Caco-2 (cell line): Measurements from ENCODE around the gene EPG5. TPM values are rescaled to one million over a fixed set of nuclear protein-coding genes. Genes with fewer than 3 reads are reported as not detected.

Experiments used
- BruUV-seq: library from RNA; stranded (reverse); fragments of 400-500 nt; replicated peaks from 2 replicates; lab custom pipeline; 2021; lab: Mats Ljungman, UMichigan
- CTCF ChIA-PET: fragments of 300-600 bp; sonication (Branson Sonifier 250); formaldehyde crosslinking; loops from one replicate; lab custom pipeline; 2022; ENCODE audit warnings: antibody characterized with exemption; lab: Charles Lee
- POLR2A ChIA-PET: fragments of 300-600 bp; sonication (Branson Sonifier 250); formaldehyde crosslinking; loops from one replicate; lab custom pipeline; 2022; ENCODE audit warnings: antibody characterized with exemption; lab: Charles Lee
- DNase-seq, 2 experiments: peaks; one replicate each; pipeline versions ENCODE4 v3.0.0 to v3.0.0-alpha.2; 2020 to 2022
- H3K27me3 ChIP-seq: replicated peaks from 2 replicates; pipeline ENCODE4 v1.6.0; 2011; ENCODE audit warnings: low read length; ENCODE audit not compliant: control insufficient read depth, insufficient read depth
- H3K36me3 ChIP-seq: 2 replicates; pipeline ENCODE4 v1.5.1; 2011; ENCODE audit warnings: low read length; ENCODE audit not compliant: control insufficient read depth, insufficient read depth
- H3K4me1 ChIP-seq: fragments of 250-450 bp; sonication (Bioruptor Pico); 2 replicates; pipeline ENCODE4 v1.5.1; 2020; ENCODE audit warnings: mild to moderate bottlenecking
- H3K4me3 ChIP-seq: 2 replicates; pipeline ENCODE4 v1.5.1; 2011; ENCODE audit warnings: low read depth, mild to moderate bottlenecking, control low read depth, low read length
- H3K9me3 ChIP-seq: fragments of 250-450 bp; sonication (Bioruptor Pico); 2 replicates; pipeline ENCODE4 v1.5.1; 2020; ENCODE audit warnings: mild to moderate bottlenecking, moderate library complexity
- H3K27ac Mint-ChIP-seq: one replicate; pipeline ENCODE4 v1.8.0; 2022; ENCODE audit warnings: mixed read lengths; ENCODE audit not compliant: unreplicated experiment
- H3K27me3 Mint-ChIP-seq: one replicate; pipeline ENCODE4 v1.8.0; 2022; ENCODE audit warnings: mixed read lengths; ENCODE audit not compliant: insufficient read depth, unreplicated experiment
- H3K36me3 Mint-ChIP-seq: one replicate; pipeline ENCODE4 v1.8.0; 2022; ENCODE audit warnings: mild to moderate bottlenecking, mixed read lengths; ENCODE audit not compliant: insufficient read depth, unreplicated experiment
- H3K4me1 Mint-ChIP-seq: one replicate; pipeline ENCODE4 v1.8.0; 2022; ENCODE audit warnings: low read depth, mixed read lengths; ENCODE audit not compliant: unreplicated experiment
- H3K4me3 Mint-ChIP-seq: one replicate; pipeline ENCODE4 v1.8.0; 2022; ENCODE audit warnings: mild to moderate bottlenecking, moderate library complexity, mixed read lengths; ENCODE audit not compliant: unreplicated experiment
- H3K9me3 Mint-ChIP-seq: one replicate; pipeline ENCODE4 v1.8.0; 2022; ENCODE audit warnings: mixed read lengths; ENCODE audit not compliant: unreplicated experiment
- intact Hi-C: fragments of 100-400 bp; cut with micrococcal nuclease; formaldehyde crosslinking; loops from one replicate; pipeline ENCODE4 v1.10.0; 2022; ENCODE audit not compliant: unreplicated experiment
- total RNA-seq: library from RNA; stranded (reverse); gene quantifications from 2 replicates; pipeline ENCODE4 v1.2.3, GENCODE V29; 2022
- TF ChIP-seq, protein P1 (sequence below), 2 experiments: fragments of 200-600 bp in 1 of 2; IDR thresholded peaks; 1 replicate in 1 of 2; 2 replicates in 1 of 2; pipeline versions ENCODE4 v1.5.1 to v1.8.0; 2011 to 2022; ENCODE audit warnings: antibody characterized with exemption in 1 of 2, control low read depth in 1 of 2, inconsistent platforms in 1 of 2, low read depth in 1 of 2, low read length in 1 of 2, mild to moderate bottlenecking in 1 of 2, moderate library complexity in 1 of 2; ENCODE audit not compliant: insufficient read depth in 1 of 2, severe bottlenecking in 1 of 2, unreplicated experiment in 1 of 2

Gene EPG5
- total RNA-seq, 1 experiment from 2014 or later = 12.0 TPM

DNA sequence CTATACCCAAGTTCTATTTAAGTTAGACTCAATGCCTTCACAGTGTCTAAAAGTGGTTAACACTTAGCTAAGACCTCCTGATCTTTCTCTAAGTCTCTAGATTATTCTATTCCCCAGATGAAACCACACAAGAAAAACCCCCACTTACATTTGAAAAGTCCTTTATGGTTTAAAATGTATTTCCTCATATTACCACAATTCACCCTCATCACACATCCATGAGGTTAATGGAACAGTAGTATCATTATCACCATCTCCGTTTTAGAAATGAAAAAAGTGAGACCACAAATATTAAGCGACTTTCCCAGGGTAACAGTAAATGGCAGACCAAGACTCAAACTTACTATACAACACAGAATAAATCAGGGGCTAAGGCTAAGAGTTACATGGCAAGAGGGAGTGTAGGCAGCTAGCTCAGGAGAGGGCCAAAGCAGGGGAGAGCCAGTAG, 28.6 kb downstream of the EPG5 start:
- H3K36me3 Mint-ChIP-seq = peaks cover 11% of the 10 kb centered on the region
- TF ChIP-seq, protein P1, sequence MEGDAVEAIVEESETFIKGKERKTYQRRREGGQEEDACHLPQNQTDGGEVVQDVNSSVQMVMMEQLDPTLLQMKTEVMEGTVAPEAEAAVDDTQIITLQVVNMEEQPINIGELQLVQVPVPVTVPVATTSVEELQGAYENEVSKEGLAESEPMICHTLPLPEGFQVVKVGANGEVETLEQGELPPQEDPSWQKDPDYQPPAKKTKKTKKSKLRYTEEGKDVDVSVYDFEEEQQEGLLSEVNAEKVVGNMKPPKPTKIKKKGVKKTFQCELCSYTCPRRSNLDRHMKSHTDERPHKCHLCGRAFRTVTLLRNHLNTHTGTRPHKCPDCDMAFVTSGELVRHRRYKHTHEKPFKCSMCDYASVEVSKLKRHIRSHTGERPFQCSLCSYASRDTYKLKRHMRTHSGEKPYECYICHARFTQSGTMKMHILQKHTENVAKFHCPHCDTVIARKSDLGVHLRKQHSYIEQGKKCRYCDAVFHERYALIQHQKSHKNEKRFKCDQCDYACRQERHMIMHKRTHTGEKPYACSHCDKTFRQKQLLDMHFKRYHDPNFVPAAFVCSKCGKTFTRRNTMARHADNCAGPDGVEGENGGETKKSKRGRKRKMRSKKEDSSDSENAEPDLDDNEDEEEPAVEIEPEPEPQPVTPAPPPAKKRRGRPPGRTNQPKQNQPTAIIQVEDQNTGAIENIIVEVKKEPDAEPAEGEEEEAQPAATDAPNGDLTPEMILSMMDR (IDR thresholded peaks at IDR 0.05; ENCODE audit: insufficient read depth in 1 of 2, low read depth in 1 of 2, low read length in 1 of 2, severe bottlenecking in 1 of 2, unreplicated experiment in 1 of 2) = no peak
- ChIA-PET CTCF (no interaction called here), POLR2A (no interaction called here)
- H3K36me3 ChIP-seq = no peaks in the 10 kb centered on the region
- H3K27ac Mint-ChIP-seq = no peak overlapping the region
- H3K27me3 Mint-ChIP-seq = no peaks in the 10 kb centered on the region
- peaks cover 6% of the 10 kb centered on the region for H3K4me1 Mint-ChIP-seq
- intact Hi-C loops = no loop called here
- BruUV-seq = no TSS peak
- H3K9me3 ChIP-seq = no peaks in the 10 kb centered on the region
- no peaks in the 10 kb centered on the region; the same call in 1 of the 2 replicates for H3K4me1 ChIP-seq
- DNase-seq = no peak
- H3K9me3 Mint-ChIP-seq = no peaks in the 10 kb centered on the region
- H3K4me3 Mint-ChIP-seq = no peak overlapping the region
- no peak overlapping the region for H3K4me3 ChIP-seq
- no peaks in the 10 kb centered on the region for H3K27me3 ChIP-seq

DNA sequence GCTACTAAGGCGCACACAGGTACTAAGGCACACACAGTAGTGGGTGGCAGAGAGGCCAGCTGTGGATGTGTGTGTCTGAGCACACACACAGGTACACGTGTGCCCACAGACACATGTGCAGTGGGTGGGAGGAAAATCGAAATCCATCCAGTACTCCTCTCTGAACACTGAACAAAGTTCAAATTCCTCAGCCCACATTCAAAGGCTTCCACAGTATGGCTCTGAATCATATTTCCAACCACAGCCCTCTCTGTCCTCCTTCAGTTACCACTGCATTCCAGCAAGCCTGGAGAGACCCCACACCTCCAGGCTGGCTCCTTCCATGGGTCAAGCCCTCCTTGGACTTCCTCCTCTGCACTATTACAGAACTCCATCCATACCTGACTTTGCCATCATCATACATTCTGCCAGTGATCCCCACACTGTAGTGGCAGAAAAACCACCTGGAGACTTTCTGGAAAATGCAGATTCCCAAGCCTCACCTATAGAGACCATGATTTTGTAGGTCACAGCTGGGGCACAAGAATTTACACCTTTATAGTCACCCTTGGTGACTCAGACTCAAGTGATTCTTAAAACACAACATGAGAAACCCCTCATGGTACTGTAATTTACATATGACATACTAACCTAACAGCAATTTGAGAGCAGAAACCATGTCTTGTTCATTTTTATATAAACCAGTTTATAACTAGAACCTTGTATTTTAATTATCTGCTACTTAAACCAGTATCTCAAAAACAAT, 31.4 kb downstream of the EPG5 start:
- H3K36me3 ChIP-seq = no peaks in the 10 kb centered on the region
- H3K27ac Mint-ChIP-seq = no peak overlapping the region
- H3K9me3 Mint-ChIP-seq = no peaks in the 10 kb centered on the region
- no peak overlapping the region for H3K4me3 ChIP-seq
- CTCF ChIA-PET = no interaction called here
- H3K4me1 Mint-ChIP-seq = no peaks in the 10 kb centered on the region
- no peaks in the 10 kb centered on the region; the same call in 1 of the 2 replicates for H3K4me1 ChIP-seq
- H3K9me3 ChIP-seq = no peaks in the 10 kb centered on the region
- intact Hi-C loops = no loop called here
- no peaks in the 10 kb centered on the region for H3K27me3 ChIP-seq
- TF ChIP-seq, protein P1 (IDR thresholded peaks at IDR 0.05; ENCODE audit: insufficient read depth in 1 of 2, low read depth in 1 of 2, low read length in 1 of 2, severe bottlenecking in 1 of 2, unreplicated experiment in 1 of 2) = no peak
- H3K4me3 Mint-ChIP-seq = no peak overlapping the region
- no TSS peak for BruUV-seq
- POLR2A ChIA-PET = no interaction called here
- no peak for DNase-seq
- peaks cover 4% of the 10 kb centered on the region for H3K36me3 Mint-ChIP-seq
- no peaks in the 10 kb centered on the region for H3K27me3 Mint-ChIP-seq

DNA sequence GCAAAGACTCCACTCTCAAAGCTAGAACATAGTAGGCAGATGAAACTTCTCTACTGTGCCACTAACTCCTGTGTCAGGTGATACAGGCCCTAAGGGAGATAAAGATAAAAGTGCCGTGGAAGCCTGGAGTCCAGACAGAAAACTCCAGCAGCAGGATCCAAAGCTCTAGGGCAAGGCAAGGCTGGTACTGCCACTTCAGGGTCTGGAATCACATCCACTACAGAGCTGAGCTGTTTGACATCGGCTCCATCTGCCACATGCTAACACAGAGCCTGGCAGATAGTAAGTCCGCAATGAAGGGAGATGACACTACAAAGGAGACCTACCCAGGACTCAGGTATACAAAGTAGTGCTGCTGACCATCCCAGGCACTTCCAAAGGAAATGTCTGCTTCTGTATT, 34.4 kb downstream of the EPG5 start:
- intact Hi-C loops = no loop called here
- ChIA-PET CTCF (no interaction called here), POLR2A (interaction anchor here (0.5 kb wide), 1 partner anchor 50 kb away, joined by 5 read pairs; no protein-coding TSS in a partner anchor)
- Mint-ChIP-seq H3K4me3 (no peak overlapping the region), H3K4me1 (no peaks in the 10 kb centered on the region), H3K27ac (no peak overlapping the region), H3K36me3 (no peaks in the 10 kb centered on the region), H3K27me3 (no peaks in the 10 kb centered on the region), H3K9me3 (no peaks in the 10 kb centered on the region)
- no peaks in the 10 kb centered on the region for H3K36me3 ChIP-seq
- no peaks in the 10 kb centered on the region; the same call in 1 of the 2 replicates for H3K4me1 ChIP-seq
- no peak for DNase-seq
- BruUV-seq = no TSS peak
- H3K9me3 ChIP-seq = no peaks in the 10 kb centered on the region
- H3K4me3 ChIP-seq = no peak overlapping the region
- H3K27me3 ChIP-seq = no peaks in the 10 kb centered on the region
- TF ChIP-seq, protein P1 (IDR thresholded peaks at IDR 0.05; ENCODE audit: insufficient read depth in 1 of 2, low read depth in 1 of 2, low read length in 1 of 2, severe bottlenecking in 1 of 2, unreplicated experiment in 1 of 2) = no peak
